PFSK-1 (cell line): Measurements from ENCODE around the gene PEBP1.

Source experiments
- POLR2AphosphoS5 ChIP-seq: IDR thresholded peaks from 2 replicates; pipeline ENCODE4 v1.6.1; 2012; ENCODE audit warnings: low read depth, mild to moderate bottlenecking, control low read depth, low read length, moderate library complexity
- SIN3A ChIP-seq: IDR thresholded peaks from 2 replicates; pipeline ENCODE4 v1.6.1; 2012; ENCODE audit warnings: mild to moderate bottlenecking, low read length, moderate library complexity, borderline replicate concordance; ENCODE audit not compliant: insufficient read depth
- TAF1 ChIP-seq: IDR thresholded peaks from 2 replicates; pipeline ENCODE4 v1.6.1; 2012; ENCODE audit warnings: low read length, control low read depth, borderline replicate concordance; ENCODE audit not compliant: insufficient read depth

- no peak for TF ChIP-seq SIN3A
- no peak for TF ChIP-seq TAF1
- TF ChIP-seq POLR2AphosphoS5: no peak
Observed at GRCh38 chr12:118102609-118103008, 33.3 kb upstream of the PEBP1 start.
